Articular chondrocyte of knee joint (primary cell): Measurements from ENCODE around the gene FSIP1. TPM values are rescaled to one million over a fixed set of nuclear protein-coding genes. Genes with fewer than 3 reads are reported as not detected.

Experiments
- total RNA-seq: library from RNA; depleted of rRNA; stranded (reverse); fragments of >200 nt; gene quantifications from 2 replicates; pipeline ENCODE4 v1.2.3, GENCODE V29; 2012

FSIP1 gene
- 2.9 and 6.2 TPM in 2 replicates for total RNA-seq

DNA sequence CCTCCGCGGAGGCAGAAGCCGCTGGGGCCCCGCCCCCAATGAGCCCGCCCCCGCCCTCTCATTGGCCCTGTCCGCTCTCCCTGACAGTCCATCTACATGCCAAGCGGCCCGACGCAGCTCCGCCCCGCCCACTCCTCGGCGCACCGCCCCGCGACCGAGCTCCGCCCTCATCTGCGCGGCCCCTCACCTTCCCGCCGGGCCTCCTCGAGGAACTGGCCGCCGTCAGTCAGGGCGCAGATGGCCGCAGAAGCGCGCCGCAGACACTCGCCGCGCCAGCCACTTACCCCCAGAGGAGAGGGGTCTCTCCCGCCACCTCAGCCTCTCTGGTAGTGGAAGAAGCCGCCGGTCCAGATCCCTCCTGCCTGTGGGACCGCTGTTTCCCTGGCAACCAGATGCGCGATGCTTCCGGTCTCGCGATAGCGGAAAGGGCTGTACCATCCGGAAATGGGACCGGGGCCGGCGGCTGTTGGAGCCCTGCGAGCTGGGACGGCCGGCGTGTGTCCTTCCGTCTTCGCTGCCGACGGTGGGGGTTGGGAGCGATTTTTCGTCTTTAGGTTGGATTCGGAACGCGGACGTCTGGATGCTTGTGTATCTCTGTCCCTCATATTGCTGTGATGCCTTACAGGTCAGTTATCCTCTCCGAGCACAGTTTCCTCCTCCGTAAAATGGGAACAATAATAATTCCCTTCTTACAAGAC lies at the start of gene FSIP1:
Gene FSIP1 (minus strand): TSS at position 401 of the 698 bp plus-strand sequence. CDS start 6,317 bp downstream, outside the sequence.

DNA sequence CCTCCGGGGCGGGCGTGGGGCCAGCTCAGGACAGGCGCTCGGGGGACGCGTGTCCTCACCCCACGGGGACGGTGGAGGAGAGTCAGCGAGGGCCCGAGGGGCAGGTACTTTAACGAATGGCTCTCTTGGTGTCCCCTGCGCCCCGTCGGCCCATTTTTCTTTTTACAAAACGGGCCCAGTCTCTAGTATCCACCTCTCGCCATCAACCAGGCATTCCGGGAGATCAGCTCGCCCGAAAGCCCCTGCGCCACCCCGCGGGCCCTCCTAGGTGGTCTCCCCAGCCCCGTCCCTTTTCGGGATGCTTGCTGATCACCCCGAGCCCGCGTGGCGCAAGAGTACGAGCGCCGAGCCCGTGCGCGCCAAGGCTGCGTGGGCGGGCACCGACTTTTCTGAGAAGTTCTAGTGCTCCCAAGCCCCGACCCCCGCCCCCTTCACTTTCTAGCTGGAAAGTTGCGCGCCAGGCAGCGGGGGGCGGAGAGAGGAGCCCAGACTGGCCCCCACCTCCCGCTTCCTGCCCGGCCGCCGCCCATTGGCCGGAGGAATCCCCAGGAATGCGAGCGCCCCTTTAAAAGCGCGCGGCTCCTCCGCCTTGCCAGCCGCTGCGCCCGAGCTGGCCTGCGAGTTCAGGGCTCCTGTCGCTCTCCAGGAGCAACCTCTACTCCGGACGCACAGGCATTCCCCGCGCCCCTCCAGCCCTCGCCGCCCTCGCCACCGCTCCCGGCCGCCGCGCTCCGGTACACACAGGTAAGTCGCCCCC lies 202.0 kb downstream of the FSIP1 start, which contains the start of gene THBS1:
Gene THBS1 (plus strand): TSS at position 595 of the 757 bp plus-strand sequence. CDS start 779 bp downstream, outside the sequence.

Other genes starting within 250 kb of the FSIP1 start
- gene THBS1, start 201.8 kb downstream of the FSIP1 start, total RNA-seq, result 652 and 1,464 TPM in 2 replicates
- gene GPR176, start 137.4 kb upstream of the FSIP1 start, total RNA-seq, result 140 and 142 TPM in 2 replicates
- 64.0 and 75.5 TPM in 2 replicates for gene EIF2AK4, start 151.3 kb upstream of the FSIP1 start, total RNA-seq